ENCODE measurements around the gene QSOX2. TPM values are rescaled to one million over a fixed set of nuclear protein-coding genes. Genes with fewer than 3 reads are reported as not detected.

Gene QSOX2
- total RNA-seq, 2 experiments from 2014 or later = 50.0 to 57.5 TPM

GRCh38 chr9:136172412-136173079, 73.1 kb downstream of the QSOX2 start:
- intact Hi-C loops (cut with micrococcal nuclease; ENCODE audit: unreplicated experiment) = no loop called here
- no peak for DNase-seq (ENCODE audit: low spot score)
- no peak for TF ChIP-seq CTCF (conservative IDR thresholded peaks at IDR 0.05; ENCODE audit: low read length)
- no peak for TF ChIP-seq EZH2phosphoT487 (IDR thresholded peaks at IDR 0.05; ENCODE audit: borderline replicate concordance, low read depth, low read length)
- Histone ChIP-seq H3K27ac (ENCODE audit: low read depth, low read length, poor library complexity, severe bottlenecking) (no peak overlapping the region), H3K4me1 (ENCODE audit: insufficient read depth, low read length, poor library complexity, severe bottlenecking) (no peaks in the 10 kb centered on the region), H3K4me3 (ENCODE audit: low read depth, low read length, poor library complexity, severe bottlenecking) (no peak overlapping the region), H3K9me2 (ENCODE audit: insufficient read depth, low read length) (no peaks in the 10 kb centered on the region), H2AFZ (ENCODE audit: low read length) (no peak overlapping the region), H4K20me1 (ENCODE audit: insufficient read depth, low read length) (no peaks in the 10 kb centered on the region), H3K79me2 (ENCODE audit: insufficient read depth, low read depth, low read length) (no peaks in the 10 kb centered on the region), H3K9me3 (ENCODE audit: low read length) (no peaks in the 10 kb centered on the region), H3K36me3 (ENCODE audit: insufficient read depth, low read length) (no peaks in the 10 kb centered on the region), H3K4me2 (ENCODE audit: low read length) (no peak overlapping the region)
- BruUV-seq (replicated peaks) = no TSS peak
- CTCF ChIA-PET (ENCODE audit: unreplicated experiment) = no interaction called here
- POLR2A ChIA-PET = no interaction called here

DNA sequence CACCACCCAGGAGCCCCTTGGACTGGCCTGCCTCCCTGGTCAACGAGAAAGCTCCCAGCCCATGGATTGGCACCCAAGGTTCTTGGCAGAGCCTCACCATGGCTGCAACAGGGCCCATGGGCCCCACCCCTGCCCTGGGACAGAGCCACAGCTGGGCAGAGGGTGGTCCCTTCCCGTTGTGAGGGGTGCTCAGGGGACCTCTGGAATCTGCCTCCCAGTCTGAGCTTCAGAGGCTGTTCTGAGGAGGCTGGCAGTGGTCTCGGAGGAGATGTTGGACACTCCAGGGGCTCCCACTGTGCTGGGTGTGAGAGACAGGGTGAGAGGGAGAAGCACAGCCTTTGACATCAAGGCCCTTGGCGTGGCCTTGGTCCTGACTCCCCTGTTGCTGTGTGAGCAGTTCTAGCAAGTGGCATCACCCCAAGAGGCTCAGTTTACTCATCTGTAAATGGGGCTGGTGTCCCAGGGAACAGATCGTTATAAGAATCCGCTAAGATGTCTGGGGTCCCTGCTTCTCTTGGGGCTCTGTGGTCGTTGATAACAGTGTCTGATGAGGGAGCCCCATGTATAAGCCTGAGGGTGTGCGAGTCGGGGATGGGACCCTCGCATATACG, 73.7 kb downstream of the QSOX2 start:
- POLR2A ChIA-PET = no interaction called here
- no peak overlapping the region for H3K4me2 ChIP-seq (ENCODE audit: low read length)

More for the DNA sequence above, 73.7 kb downstream of the QSOX2 start:
- intact Hi-C loops (cut with micrococcal nuclease; ENCODE audit: unreplicated experiment) = no loop called here
- Histone ChIP-seq H3K27ac (ENCODE audit: low read depth, low read length, poor library complexity, severe bottlenecking) (no peak overlapping the region), H3K36me3 (ENCODE audit: insufficient read depth, low read length) (no peaks in the 10 kb centered on the region), H3K9me2 (ENCODE audit: insufficient read depth, low read length) (no peaks in the 10 kb centered on the region), H2AFZ (ENCODE audit: low read length) (no peak overlapping the region), H4K20me1 (ENCODE audit: insufficient read depth, low read length) (no peaks in the 10 kb centered on the region), H3K79me2 (ENCODE audit: insufficient read depth, low read depth, low read length) (no peaks in the 10 kb centered on the region), H3K9me3 (ENCODE audit: low read length) (no peaks in the 10 kb centered on the region), H3K4me3 (ENCODE audit: low read depth, low read length, poor library complexity, severe bottlenecking) (no peak overlapping the region), H3K4me1 (ENCODE audit: insufficient read depth, low read length, poor library complexity, severe bottlenecking) (no peaks in the 10 kb centered on the region)
- TF ChIP-seq CTCF (conservative IDR thresholded peaks at IDR 0.05; ENCODE audit: low read length) (no peak), EZH2phosphoT487 (IDR thresholded peaks at IDR 0.05; ENCODE audit: borderline replicate concordance, low read depth, low read length) (no peak)
- no TSS peak for BruUV-seq (replicated peaks)
- CTCF ChIA-PET (ENCODE audit: unreplicated experiment) = no interaction called here
- no peak for DNase-seq (ENCODE audit: low spot score)
